HepG2 (cell line): ENCODE measurements around the gene SLC23A2.

Experiments
- ATF7 ChIP-seq, 2 experiments: fragments of 450-650 bp in 1 of 2; sonication (generic) in 1 of 2; formaldehyde crosslinking in 1 of 2; IDR thresholded peaks; 2 replicates each; pipeline versions ENCODE4 v1.4.0 to v1.6.1; 2016 to 2020; ENCODE audit warnings: antibody characterized with exemption in 1 of 2, mild to moderate bottlenecking in 1 of 2, missing genetic modification reagents in 1 of 2
- CBX1 ChIP-seq: IDR thresholded peaks from one replicate; pipeline ENCODE4 v1.6.1; 2016; ENCODE audit warnings: antibody characterized with exemption, low read depth
- IKZF4 ChIP-seq: sonication (generic); formaldehyde crosslinking; IDR thresholded peaks from 2 replicates; pipeline ENCODE4 v1.5.1; 2020; ENCODE audit warnings: borderline replicate concordance, mild to moderate bottlenecking, low read depth, missing genetic modification reagents; ENCODE audit errors: not compliant biosample characterization
- POLR2A ChIP-seq, 2 experiments: IDR thresholded peaks; 2 replicates each; pipeline ENCODE4 v1.6.1; 2011; ENCODE audit warnings: low read depth in 2 of 2, low read length in 2 of 2, mild to moderate bottlenecking in 1 of 2, moderate library complexity in 1 of 2; ENCODE audit not compliant: insufficient read depth in 1 of 2
- YY1 ChIP-seq: IDR thresholded peaks from 2 replicates; pipeline ENCODE4 v1.6.1; 2011; ENCODE audit warnings: low read length, low read depth, moderate library complexity, mild to moderate bottlenecking; ENCODE audit not compliant: insufficient read depth, insufficient replicate concordance
- ZBTB40 ChIP-seq, 2 experiments: fragments of 450-650 bp in 1 of 2; sonication (generic) in 1 of 2; formaldehyde crosslinking in 1 of 2; IDR thresholded peaks; 2 replicates each; pipeline versions ENCODE4 v1.6.1 to v1.8.0; 2016 to 2022; ENCODE audit warnings: antibody characterized with exemption in 1 of 2, mild to moderate bottlenecking in 1 of 2, missing genetic modification reagents in 1 of 2
- ZBTB7B ChIP-seq: sonication (generic); formaldehyde crosslinking; IDR thresholded peaks from 2 replicates; pipeline ENCODE4 v1.4.0; 2020; ENCODE audit warnings: missing genetic modification reagents
- ZFP41 ChIP-seq: sonication (generic); formaldehyde crosslinking; IDR thresholded peaks from 2 replicates; pipeline ENCODE4 v1.4.0; 2020; ENCODE audit warnings: mild to moderate bottlenecking, missing genetic modification reagents, borderline replicate concordance
- ZNF354B ChIP-seq: sonication (generic); formaldehyde crosslinking; IDR thresholded peaks from 2 replicates; pipeline ENCODE4 v1.8.0; 2022; ENCODE audit warnings: mild to moderate bottlenecking, missing genetic modification reagents
- ZNF704 ChIP-seq: sonication (generic); formaldehyde crosslinking; IDR thresholded peaks from 2 replicates; pipeline ENCODE4 v1.8.1; 2023; ENCODE audit warnings: mild to moderate bottlenecking, inconsistent platforms, moderate library complexity, missing genetic modification reagents, borderline replicate concordance
- ZNF709 ChIP-seq: sonication (generic); formaldehyde crosslinking; IDR thresholded peaks from 2 replicates; pipeline ENCODE4 v1.5.0; 2020; ENCODE audit warnings: mild to moderate bottlenecking, missing genetic modification reagents
- ZNF770 ChIP-seq: sonication (generic); formaldehyde crosslinking; IDR thresholded peaks from 2 replicates; pipeline ENCODE4 v1.5.0; 2020; ENCODE audit warnings: mild to moderate bottlenecking, missing genetic modification reagents
- TF ChIP-seq, protein P1 (sequence below): sonication (generic); formaldehyde crosslinking; IDR thresholded peaks from 2 replicates; pipeline ENCODE4 v1.4.0; 2020; ENCODE audit warnings: missing genetic modification reagents
- TF ChIP-seq, protein P2 (sequence below): sonication (generic); formaldehyde crosslinking; IDR thresholded peaks from 2 replicates; pipeline ENCODE4 v1.5.1; 2020; ENCODE audit warnings: mild to moderate bottlenecking, missing genetic modification reagents, moderate library complexity

DNA sequence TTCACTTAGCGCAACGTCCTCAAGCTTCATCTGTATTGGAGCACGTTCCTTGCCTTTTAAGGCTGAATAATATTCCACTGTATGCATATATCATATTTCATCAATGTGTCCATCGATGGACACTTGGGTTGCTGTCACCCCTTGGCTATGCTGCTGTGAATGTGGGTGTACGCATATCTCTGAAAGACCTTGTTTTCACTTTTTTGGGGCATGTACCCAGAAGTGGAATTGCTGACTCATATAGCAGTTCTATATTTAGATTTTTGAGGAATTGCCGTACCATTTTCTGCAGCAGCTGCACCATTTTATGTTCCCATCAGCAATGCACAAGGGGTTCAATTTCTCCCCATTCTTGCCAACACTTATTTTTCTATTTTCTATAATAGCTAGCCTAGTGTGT lies 22.8 kb upstream of the SLC23A2 start:
- TF ChIP-seq POLR2A (IDR thresholded peaks at IDR 0.05; ENCODE audit: insufficient read depth in 1 of 2, low read depth in 2 of 2, low read length in 2 of 2) (no peak), ZNF704 (no peak), ATF7 (IDR thresholded peaks at IDR 0.05) (no peak), ATF7 (CRISPR knock-in tag; IDR thresholded peaks at IDR 0.05) (no peak), ZNF709 (CRISPR knock-in tag) (no peak), ZNF770 (CRISPR knock-in tag) (no peak), IKZF4 (CRISPR knock-in tag) (no peak), YY1 (no peak), CBX1 (no peak), ZBTB7B (CRISPR knock-in tag) (no peak), ZFP41 (CRISPR knock-in tag) (no peak), ZBTB40 (IDR thresholded peaks at IDR 0.05) (no peak), ZBTB40 (CRISPR knock-in tag; IDR thresholded peaks at IDR 0.05) (no peak), ZNF354B (CRISPR knock-in tag) (no peak)
- TF ChIP-seq, protein P1, sequence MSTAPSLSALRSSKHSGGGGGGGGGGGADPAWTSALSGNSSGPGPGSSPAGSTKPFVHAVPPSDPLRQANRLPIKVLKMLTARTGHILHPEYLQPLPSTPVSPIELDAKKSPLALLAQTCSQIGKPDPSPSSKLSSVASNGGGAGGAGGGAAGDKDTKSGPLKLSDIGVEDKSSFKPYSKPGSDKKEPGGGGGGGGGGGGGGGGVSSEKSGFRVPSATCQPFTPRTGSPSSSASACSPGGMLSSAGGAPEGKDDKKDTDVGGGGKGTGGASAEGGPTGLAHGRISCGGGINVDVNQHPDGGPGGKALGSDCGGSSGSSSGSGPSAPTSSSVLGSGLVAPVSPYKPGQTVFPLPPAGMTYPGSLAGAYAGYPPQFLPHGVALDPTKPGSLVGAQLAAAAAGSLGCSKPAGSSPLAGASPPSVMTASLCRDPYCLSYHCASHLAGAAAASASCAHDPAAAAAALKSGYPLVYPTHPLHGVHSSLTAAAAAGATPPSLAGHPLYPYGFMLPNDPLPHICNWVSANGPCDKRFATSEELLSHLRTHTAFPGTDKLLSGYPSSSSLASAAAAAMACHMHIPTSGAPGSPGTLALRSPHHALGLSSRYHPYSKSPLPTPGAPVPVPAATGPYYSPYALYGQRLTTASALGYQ: no peak
- TF ChIP-seq, protein P2, sequence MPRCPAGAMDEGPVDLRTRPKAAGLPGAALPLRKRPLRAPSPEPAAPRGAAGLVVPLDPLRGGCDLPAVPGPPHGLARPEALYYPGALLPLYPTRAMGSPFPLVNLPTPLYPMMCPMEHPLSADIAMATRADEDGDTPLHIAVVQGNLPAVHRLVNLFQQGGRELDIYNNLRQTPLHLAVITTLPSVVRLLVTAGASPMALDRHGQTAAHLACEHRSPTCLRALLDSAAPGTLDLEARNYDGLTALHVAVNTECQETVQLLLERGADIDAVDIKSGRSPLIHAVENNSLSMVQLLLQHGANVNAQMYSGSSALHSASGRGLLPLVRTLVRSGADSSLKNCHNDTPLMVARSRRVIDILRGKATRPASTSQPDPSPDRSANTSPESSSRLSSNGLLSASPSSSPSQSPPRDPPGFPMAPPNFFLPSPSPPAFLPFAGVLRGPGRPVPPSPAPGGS (CRISPR knock-in tag): no peak
